ENCODE measurements around the gene ARHGEF10L.

The ARHGEF10L gene

DNA sequence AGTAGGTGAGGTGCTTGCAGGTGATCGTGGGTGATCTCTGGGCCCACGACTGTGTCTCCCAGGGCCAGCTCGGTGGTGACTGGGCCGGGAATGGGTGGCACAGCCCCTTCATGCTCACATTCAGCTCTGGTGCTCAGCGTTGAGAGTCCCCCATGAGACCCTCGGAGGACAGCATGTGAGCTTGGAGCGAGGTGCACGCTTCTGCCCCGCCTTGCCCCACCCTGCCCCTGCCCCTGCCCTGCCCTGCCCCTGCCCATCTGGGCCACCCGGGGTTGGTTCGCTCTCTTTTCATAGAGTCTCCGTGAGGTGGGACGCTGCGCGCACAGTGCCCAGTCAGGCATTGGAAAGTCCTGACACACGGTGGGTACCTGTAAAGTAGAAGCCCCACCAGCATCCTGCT is 140.4 kb downstream of the ARHGEF10L start:
- TF ChIP-seq, protein P1, sequence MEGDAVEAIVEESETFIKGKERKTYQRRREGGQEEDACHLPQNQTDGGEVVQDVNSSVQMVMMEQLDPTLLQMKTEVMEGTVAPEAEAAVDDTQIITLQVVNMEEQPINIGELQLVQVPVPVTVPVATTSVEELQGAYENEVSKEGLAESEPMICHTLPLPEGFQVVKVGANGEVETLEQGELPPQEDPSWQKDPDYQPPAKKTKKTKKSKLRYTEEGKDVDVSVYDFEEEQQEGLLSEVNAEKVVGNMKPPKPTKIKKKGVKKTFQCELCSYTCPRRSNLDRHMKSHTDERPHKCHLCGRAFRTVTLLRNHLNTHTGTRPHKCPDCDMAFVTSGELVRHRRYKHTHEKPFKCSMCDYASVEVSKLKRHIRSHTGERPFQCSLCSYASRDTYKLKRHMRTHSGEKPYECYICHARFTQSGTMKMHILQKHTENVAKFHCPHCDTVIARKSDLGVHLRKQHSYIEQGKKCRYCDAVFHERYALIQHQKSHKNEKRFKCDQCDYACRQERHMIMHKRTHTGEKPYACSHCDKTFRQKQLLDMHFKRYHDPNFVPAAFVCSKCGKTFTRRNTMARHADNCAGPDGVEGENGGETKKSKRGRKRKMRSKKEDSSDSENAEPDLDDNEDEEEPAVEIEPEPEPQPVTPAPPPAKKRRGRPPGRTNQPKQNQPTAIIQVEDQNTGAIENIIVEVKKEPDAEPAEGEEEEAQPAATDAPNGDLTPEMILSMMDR (conservative IDR thresholded peaks at IDR 0.05; ENCODE audit: low read depth, low read length) = no peak
- no peak for DNase-seq (ENCODE audit: low read depth)
- no peak overlapping the region for H3K4me3 ChIP-seq (ENCODE audit: low read length)

DNA sequence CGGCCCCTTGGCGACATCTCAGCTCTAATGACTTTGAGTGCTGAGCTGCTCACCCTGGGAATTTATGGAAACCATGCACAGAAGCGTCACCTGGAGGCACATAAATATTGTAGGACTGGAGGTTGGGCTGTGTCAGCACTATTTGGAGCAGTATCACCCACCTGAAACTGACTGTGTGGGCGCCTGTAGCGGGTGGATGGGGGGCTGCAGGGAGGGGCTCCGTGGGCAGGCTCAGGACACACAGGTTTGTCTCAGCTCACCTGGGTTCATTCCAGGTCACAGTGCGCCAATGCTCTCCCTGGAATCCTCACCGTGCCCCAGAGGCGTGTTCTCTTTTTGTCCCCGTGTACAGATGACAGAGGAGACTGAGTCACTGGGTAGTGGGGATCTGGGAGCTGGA is 140.8 kb downstream of the ARHGEF10L start:
- no peak overlapping the region for H3K4me3 ChIP-seq (ENCODE audit: low read length)
- DNase-seq (ENCODE audit: low read depth) = no peak
- TF ChIP-seq, protein P1 (conservative IDR thresholded peaks at IDR 0.05; ENCODE audit: low read depth, low read length) = no peak

DNA sequence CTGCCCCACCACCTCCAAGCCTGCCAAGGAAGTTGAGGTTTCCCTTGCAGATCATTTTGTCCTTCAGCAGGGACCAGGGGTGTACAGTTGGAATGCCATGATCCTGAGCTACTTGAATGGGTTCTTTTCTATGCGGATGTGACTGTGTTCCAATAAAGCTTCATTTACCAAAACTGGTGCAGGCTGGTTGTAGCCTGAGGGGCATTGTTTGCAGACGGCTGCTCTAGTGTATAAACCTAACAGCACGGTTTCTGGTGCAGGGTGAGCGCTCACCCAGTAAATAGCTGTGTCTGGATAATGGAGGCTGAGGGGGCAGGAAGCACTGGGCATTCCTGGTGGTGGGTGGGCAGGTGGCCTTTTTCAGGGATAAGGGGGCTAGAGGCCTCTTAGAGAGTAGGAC is 142.9 kb downstream of the ARHGEF10L start:
- no peak for DNase-seq (ENCODE audit: low read depth)
- no peak overlapping the region for H3K4me3 ChIP-seq (ENCODE audit: low read length)
- TF ChIP-seq, protein P1 (conservative IDR thresholded peaks at IDR 0.05; ENCODE audit: low read depth, low read length) = no peak

DNA sequence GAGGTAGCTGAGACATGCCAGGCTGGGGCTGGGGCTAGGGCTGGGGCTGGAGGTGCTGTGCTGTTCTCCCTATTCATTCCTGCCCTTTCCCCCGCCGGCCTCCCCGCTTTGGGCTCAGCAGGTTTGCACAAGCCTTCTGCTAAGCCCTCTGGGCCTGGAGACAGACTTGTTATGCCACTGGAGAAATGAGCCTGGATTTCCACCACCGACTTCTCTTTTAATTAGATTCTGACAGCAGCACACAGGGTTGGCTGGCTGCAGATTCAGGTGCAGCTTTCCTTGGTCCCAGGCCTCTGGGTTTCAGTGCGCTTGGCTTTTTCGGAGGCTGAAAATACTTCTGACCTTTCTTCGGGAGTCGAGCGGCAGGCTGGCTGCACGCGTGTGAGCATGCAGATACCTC is 144.1 kb downstream of the ARHGEF10L start:
- DNase-seq (ENCODE audit: low read depth) = no peak
- TF ChIP-seq, protein P1 (conservative IDR thresholded peaks at IDR 0.05; ENCODE audit: low read depth, low read length) = no peak

DNA sequence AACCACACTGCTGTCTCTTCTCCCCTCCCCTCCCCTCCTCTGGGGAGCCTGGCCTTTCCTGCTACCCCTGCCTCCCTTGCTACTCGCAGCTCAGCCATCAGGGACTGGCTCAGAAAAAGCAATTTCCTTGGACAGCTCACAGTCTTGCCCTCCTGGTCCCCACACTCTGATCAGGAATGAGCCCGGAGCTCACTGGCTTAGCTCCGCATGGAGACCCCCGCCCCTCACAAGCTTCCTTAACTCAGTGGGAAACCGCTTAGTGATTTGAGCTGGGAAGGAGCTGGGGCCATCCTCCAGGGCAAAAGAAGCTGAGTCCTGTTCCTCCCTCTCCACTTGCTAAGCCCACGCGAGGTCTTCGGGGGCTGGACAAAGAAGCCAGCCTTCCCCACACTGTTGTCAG is 145.3 kb downstream of the ARHGEF10L start:
- H3K4me3 ChIP-seq (ENCODE audit: low read length) = no peak overlapping the region
- TF ChIP-seq, protein P1 (conservative IDR thresholded peaks at IDR 0.05; ENCODE audit: low read depth, low read length) = no peak
- no peak for DNase-seq (ENCODE audit: low read depth)

More for the DNA sequence above, 144.1 kb downstream of the ARHGEF10L start:
- no peak overlapping the region for H3K4me3 ChIP-seq (ENCODE audit: low read length)

DNA sequence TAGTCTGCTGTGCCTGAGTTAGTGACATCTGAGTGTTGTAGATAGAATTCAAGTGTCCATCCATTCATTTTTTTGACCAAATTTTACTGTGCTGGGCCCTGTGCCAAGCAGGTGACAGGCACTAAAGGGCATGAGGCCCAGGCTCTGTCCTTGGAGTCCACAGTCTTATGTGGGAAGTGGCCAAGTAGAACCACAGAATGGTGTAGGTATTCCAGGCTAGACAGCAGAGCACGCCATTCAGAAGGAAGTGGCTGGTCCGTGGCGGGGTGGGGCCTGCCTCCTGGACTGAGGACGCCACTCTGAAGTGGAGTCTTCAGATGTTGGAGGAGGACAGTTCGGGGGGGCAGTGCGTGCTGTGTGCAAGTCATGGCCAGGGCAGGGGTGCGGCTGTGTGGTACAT is 146.8 kb downstream of the ARHGEF10L start:
- TF ChIP-seq, protein P1 (conservative IDR thresholded peaks at IDR 0.05; ENCODE audit: low read depth, low read length) = no peak
- DNase-seq (ENCODE audit: low read depth) = no peak

DNA sequence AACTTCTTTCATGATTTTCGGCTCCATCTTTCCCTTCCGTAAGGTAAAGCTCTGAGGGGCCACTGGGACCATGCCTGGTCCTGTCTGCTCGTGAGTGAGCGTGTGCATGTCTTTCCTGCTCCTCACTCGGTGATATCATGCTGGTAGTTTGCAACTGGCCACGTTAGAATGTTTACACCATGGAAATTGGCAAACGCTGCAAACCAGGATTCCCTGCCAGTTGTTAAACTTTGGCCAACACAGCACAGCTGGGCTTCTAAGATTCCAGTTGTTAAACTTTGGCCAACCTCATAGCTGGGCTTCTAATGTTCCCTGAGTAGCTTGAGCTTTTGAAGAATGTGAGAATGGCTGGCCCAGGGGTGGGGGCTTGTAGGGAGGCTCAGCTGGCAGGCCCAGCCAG is 147.6 kb downstream of the ARHGEF10L start:
- no peak overlapping the region for H3K4me3 ChIP-seq (ENCODE audit: low read length)
- TF ChIP-seq, protein P1 (conservative IDR thresholded peaks at IDR 0.05; ENCODE audit: low read depth, low read length) = no peak
- DNase-seq (ENCODE audit: low read depth) = no peak

More for the DNA sequence above, 146.8 kb downstream of the ARHGEF10L start:
- H3K4me3 ChIP-seq (ENCODE audit: low read length) = no peak overlapping the region
